Measurements from ENCODE around the gene MCTS1.

DNA sequence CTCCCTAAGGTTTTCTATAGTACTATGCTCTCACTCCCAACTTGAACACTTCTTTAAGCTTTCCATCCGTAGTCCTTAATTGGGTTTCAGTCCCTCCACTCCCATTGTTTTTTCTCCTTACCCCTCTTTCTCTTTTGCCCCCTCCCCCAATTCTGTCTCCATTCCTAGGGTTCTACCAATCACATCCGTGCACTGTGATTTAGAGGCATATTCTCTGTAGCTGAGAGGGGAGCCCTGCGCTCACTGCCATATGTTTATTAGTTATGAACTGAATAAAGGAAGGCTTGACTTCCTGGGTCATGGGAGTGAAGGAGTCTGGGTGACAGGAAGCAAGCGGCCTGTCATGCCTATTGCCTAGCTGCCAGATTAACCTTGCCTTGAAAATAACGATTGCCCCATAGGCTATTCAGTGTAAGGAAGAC lies 471 bp downstream of the MCTS1 start:
- TF ChIP-seq, protein P1, sequence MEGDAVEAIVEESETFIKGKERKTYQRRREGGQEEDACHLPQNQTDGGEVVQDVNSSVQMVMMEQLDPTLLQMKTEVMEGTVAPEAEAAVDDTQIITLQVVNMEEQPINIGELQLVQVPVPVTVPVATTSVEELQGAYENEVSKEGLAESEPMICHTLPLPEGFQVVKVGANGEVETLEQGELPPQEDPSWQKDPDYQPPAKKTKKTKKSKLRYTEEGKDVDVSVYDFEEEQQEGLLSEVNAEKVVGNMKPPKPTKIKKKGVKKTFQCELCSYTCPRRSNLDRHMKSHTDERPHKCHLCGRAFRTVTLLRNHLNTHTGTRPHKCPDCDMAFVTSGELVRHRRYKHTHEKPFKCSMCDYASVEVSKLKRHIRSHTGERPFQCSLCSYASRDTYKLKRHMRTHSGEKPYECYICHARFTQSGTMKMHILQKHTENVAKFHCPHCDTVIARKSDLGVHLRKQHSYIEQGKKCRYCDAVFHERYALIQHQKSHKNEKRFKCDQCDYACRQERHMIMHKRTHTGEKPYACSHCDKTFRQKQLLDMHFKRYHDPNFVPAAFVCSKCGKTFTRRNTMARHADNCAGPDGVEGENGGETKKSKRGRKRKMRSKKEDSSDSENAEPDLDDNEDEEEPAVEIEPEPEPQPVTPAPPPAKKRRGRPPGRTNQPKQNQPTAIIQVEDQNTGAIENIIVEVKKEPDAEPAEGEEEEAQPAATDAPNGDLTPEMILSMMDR (conservative IDR thresholded peaks at IDR 0.05 in 1 of 2, IDR thresholded peaks at IDR 0.05 in 1 of 2; ENCODE audit: low read depth in 1 of 2, low read length in 2 of 2), result no peak
- TF ChIP-seq EZH2 (IDR thresholded peaks at IDR 0.05; ENCODE audit: low read length, missing control alignments), result no peak

Measured in fibroblast of lung (primary cell).